Measurements from ENCODE around the gene SMYD3.
"Not testable (repeated sequence)": the region's sequence is repeated elsewhere in the genome, so short reads cannot be mapped to it uniquely, and the experiment has no call there.

GRCh38 chr1:245971076-245971710, 535.9 kb downstream of the SMYD3 start:
- not testable (repeated sequence) for TF ChIP-seq POLR2A (IDR thresholded peaks at IDR 0.05; ENCODE audit: low read length); GATA1 (IDR thresholded peaks at IDR 0.05; ENCODE audit: low read depth, low read length)
